Measurements from ENCODE around the gene PIP5KL1.

- TF ChIP-seq, protein P1, sequence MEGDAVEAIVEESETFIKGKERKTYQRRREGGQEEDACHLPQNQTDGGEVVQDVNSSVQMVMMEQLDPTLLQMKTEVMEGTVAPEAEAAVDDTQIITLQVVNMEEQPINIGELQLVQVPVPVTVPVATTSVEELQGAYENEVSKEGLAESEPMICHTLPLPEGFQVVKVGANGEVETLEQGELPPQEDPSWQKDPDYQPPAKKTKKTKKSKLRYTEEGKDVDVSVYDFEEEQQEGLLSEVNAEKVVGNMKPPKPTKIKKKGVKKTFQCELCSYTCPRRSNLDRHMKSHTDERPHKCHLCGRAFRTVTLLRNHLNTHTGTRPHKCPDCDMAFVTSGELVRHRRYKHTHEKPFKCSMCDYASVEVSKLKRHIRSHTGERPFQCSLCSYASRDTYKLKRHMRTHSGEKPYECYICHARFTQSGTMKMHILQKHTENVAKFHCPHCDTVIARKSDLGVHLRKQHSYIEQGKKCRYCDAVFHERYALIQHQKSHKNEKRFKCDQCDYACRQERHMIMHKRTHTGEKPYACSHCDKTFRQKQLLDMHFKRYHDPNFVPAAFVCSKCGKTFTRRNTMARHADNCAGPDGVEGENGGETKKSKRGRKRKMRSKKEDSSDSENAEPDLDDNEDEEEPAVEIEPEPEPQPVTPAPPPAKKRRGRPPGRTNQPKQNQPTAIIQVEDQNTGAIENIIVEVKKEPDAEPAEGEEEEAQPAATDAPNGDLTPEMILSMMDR (IDR thresholded peaks at IDR 0.05; ENCODE audit: extremely low read depth in 1 of 2, insufficient read depth in 1 of 2, low read depth in 1 of 2, low read length in 2 of 2) = no peak
- TF ChIP-seq EZH2 (IDR thresholded peaks at IDR 0.05; ENCODE audit: borderline replicate concordance, low read depth, low read length, severe bottlenecking) (no peak), POLR2A (IDR thresholded peaks at IDR 0.05; ENCODE audit: low read depth, low read length) (no peak), GATA2 (IDR thresholded peaks at IDR 0.05; ENCODE audit: insufficient read depth, insufficient read length, low read depth, low read length) (no peak)
These were observed 34.0 kb downstream of the PIP5KL1 start for GRCh38 chr9:127896395-127897192.

Measured in endothelial cell of umbilical vein (primary cell).